ENCODE measurements around the gene MORC4. TPM values are rescaled to one million over a fixed set of nuclear protein-coding genes. Genes with fewer than 3 reads are reported as not detected.

Gene MORC4
- 37.2 to 45.4 TPM (median 40.8 TPM) in 5 replicates for total RNA-seq (2022; extraction: Qiagen RNA extraction; ENCODE audit: low read depth)

DNA sequence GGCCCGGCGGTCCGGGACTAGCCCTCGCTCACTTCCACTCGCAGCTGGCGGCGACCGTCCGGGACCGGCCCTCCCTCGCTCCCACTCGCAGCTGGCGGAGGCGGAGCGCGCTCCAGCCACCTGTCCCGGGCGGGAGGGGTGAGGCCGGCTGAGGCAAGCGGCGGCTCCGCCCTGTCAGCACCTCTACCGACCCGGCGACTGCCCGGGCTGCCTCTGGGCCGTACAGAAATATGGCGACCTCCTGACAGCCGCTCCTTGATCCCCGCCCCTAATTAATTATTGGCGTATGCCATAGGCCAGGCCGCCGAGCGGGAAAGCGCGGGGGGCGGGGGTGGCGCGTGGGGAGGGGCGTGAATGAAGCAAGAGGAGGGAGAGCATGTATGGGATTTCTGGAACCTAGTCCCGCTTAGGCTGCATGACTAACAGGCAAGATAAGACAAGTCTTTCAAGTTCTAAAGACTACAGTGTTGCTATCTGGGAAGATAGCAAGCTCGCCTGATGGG is at the start of gene MORC4:
Gene MORC4 (minus strand): TSS at position 200 of the 503 bp plus-strand sequence. CDS start 243 bp downstream, outside the sequence.

DNA sequence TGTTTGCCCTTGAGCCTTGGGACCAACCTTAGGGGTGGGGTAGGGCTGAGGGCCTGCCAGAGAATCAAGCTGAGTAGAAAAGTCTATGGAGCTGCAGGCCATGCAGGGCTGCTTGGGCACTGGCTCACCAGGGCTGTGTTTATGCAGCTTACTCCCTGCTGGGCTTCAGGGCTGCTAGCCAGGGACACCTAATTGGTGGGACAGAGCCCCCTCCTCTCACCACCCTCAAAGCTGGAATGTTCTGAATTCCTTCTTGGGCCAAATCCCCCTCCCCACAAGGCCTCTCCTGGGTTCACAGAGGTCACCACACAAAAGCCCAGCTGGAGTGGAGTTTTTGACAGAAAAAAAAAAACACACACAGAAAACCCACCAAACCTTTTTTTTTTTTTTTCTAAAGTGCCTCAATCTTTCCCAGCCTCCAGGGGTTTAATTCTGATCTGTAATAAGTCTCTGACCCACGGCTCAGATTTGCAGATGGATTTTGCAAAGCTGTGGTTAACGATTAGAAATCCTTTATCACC is 80.0 kb downstream of the MORC4 start, which contains the start of gene CLDN2:
Gene CLDN2 (plus strand): TSS at position 471 of the 521 bp plus-strand sequence. CDS start 7,827 bp downstream, outside the sequence.

GRCh38 chrX:106903291-106903824 is 96.7 kb downstream of the MORC4 start, which contains the start of gene RIPPLY1:
RIPPLY1 (minus strand) TSS chrX:106903341; CDS start chrX:106903287, 54 bp downstream.

Other genes with a start within 250 kb of the MORC4 start
- gene TBC1D8B, start 197.5 kb downstream of the MORC4 start, total RNA-seq (2022; extraction: Qiagen RNA extraction; ENCODE audit: low read depth) = 1.2 to 2.0 TPM (median 1.7 TPM) in 5 replicates
- gene RIPPLY1, start 96.9 kb downstream of the MORC4 start, total RNA-seq (2022; extraction: Qiagen RNA extraction; ENCODE audit: low read depth) = 0.08 to 0.11 TPM in 2 of 5 replicates, not detected in the others
- 8.5 to 9.6 TPM (median 9.1 TPM) in 5 replicates for gene CLDN2, start 79.8 kb downstream of the MORC4 start, total RNA-seq (2022; extraction: Qiagen RNA extraction; ENCODE audit: low read depth)
- gene RBM41, start 118.6 kb upstream of the MORC4 start, total RNA-seq (2022; extraction: Qiagen RNA extraction; ENCODE audit: low read depth) = 9.9 to 13.1 TPM (median 12.0 TPM) in 5 replicates
- 14.0 to 18.1 TPM (median 16.5 TPM) in 5 replicates for gene NUP62CL, start 206.2 kb upstream of the MORC4 start, total RNA-seq (2022; extraction: Qiagen RNA extraction; ENCODE audit: low read depth)
- 0.09 to 0.25 TPM in 2 of 5 replicates, not detected in the others for gene DNAAF6, start 206.4 kb upstream of the MORC4 start, total RNA-seq (2022; extraction: Qiagen RNA extraction; ENCODE audit: low read depth)

Data from A549 treated with DMSO at 1 μM for 4 hours (cell line).